H1 (cell line): ENCODE results near the gene CD47. TPM values are rescaled to one million over a fixed set of nuclear protein-coding genes. Genes with fewer than 3 reads are reported as not detected.
A peak's percentile ranks its signal among the peaks of the same experiment; 100 is the strongest.

ENCODE experiments used
- CTCF ChIA-PET: fragments of 300-600 bp; sonication (Branson Sonifier 250); formaldehyde crosslinking; loops from one replicate; lab custom pipeline; 2021; ENCODE audit not compliant: partially characterized antibody; lab: Charles Lee
- POLR2A ChIA-PET: fragments of 300-600 bp; sonication (Branson Sonifier 250); formaldehyde crosslinking; loops from one replicate; lab custom pipeline; 2021; ENCODE audit warnings: inconsistent platforms; ENCODE audit not compliant: partially characterized antibody; lab: Charles Lee
- DNase-seq, 2 experiments: peaks; one replicate each; pipeline versions ENCODE4 v3.0.0 to v3.0.0-alpha.2; 2010 to 2022; ENCODE audit warnings: low spot score in 2 of 2, low read depth in 1 of 2, mixed read lengths in 1 of 2
- FAIRE-seq: peaks from 2 replicates; lab custom pipeline; 2011; peaks lifted over from hg19 to GRCh38; lab: Jason Lieb, UNC
- H2AFZ ChIP-seq: 2 replicates; pipeline ENCODE4 v1.8.1; 2012; ENCODE audit warnings: low read length, inconsistent platforms
- H2AK5ac ChIP-seq: 2 replicates; pipeline ENCODE4 v1.6.1; 2013; ENCODE audit warnings: low read depth, low read length
- H2BK120ac ChIP-seq: replicated peaks from 2 replicates; pipeline ENCODE3; 2013; ENCODE audit warnings: low read depth, low read length, inconsistent platforms
- H2BK12ac ChIP-seq: 2 replicates; pipeline ENCODE4 v1.6.1; 2013; ENCODE audit warnings: low read depth, low read length
- H2BK15ac ChIP-seq: 2 replicates; pipeline ENCODE4 v1.6.1; 2013; ENCODE audit warnings: low read length
- H2BK20ac ChIP-seq: 2 replicates; pipeline ENCODE4 v1.6.1; 2013; ENCODE audit warnings: low read length
- H2BK5ac ChIP-seq: 2 replicates; pipeline ENCODE4 v1.6.1; 2013; ENCODE audit warnings: low read depth, low read length
- H3K14ac ChIP-seq: 2 replicates; pipeline ENCODE4 v1.6.1; 2013; ENCODE audit warnings: inconsistent platforms; ENCODE audit not compliant: insufficient read length
- H3K18ac ChIP-seq: 2 replicates; pipeline ENCODE4 v1.6.1; 2013; ENCODE audit warnings: low read length; ENCODE audit errors: extremely low read depth
- H3K23ac ChIP-seq: 2 replicates; pipeline ENCODE4 v1.6.1; 2013; ENCODE audit warnings: inconsistent platforms; ENCODE audit not compliant: insufficient read length
- H3K23me2 ChIP-seq: 2 replicates; pipeline ENCODE4 v1.6.1; 2013; ENCODE audit warnings: low read depth, low read length
- H3K27ac ChIP-seq: 2 replicates; pipeline ENCODE4 v1.6.1; 2011; ENCODE audit warnings: low read depth, low read length, inconsistent platforms
- H3K27me3 ChIP-seq, 4 experiments: replicated peaks in 1 of 4; 1 replicate in 1 of 4; 2 replicates in 3 of 4; pipeline versions ENCODE4 v1.6.1 to v1.8.1; 2011 to 2013; ENCODE audit warnings: low read length in 3 of 4, mild to moderate bottlenecking in 3 of 4, inconsistent platforms in 2 of 4, mixed read lengths in 2 of 4, moderate library complexity in 1 of 4; ENCODE audit not compliant: control insufficient read depth in 3 of 4, insufficient read depth in 3 of 4; ENCODE audit errors: extremely low read depth in 1 of 4
- H3K36me3 ChIP-seq, 4 experiments: 2 replicates each; pipeline versions ENCODE4 v1.6.1 to v1.8.1; 2011 to 2013; ENCODE audit warnings: mild to moderate bottlenecking in 4 of 4, low read length in 3 of 4, moderate library complexity in 2 of 4, control low read depth in 1 of 4, inconsistent platforms in 1 of 4; ENCODE audit not compliant: insufficient read depth in 4 of 4, control insufficient read depth in 2 of 4
- H3K4ac ChIP-seq: replicated peaks from 2 replicates; pipeline ENCODE3; 2013; ENCODE audit warnings: low read length, low read depth, mixed read lengths, inconsistent platforms; ENCODE audit not compliant: insufficient read length
- H3K4me1 ChIP-seq, 4 experiments: replicated peaks in 1 of 4; 1 replicate in 1 of 4; 2 replicates in 3 of 4; pipeline versions ENCODE4 v1.6.1 to v1.8.1; 2011 to 2013; ENCODE audit warnings: low read length in 3 of 4, inconsistent platforms in 2 of 4, mixed read lengths in 1 of 4; ENCODE audit not compliant: insufficient read depth in 4 of 4, control insufficient read depth in 3 of 4
- H3K4me2 ChIP-seq, 2 experiments: 2 replicates each; pipeline versions ENCODE4 v1.6.1 to v1.8.1; 2011 to 2013; ENCODE audit warnings: low read depth in 2 of 2, low read length in 2 of 2, control low read depth in 1 of 2, inconsistent platforms in 1 of 2, mild to moderate bottlenecking in 1 of 2; ENCODE audit not compliant: insufficient read depth in 1 of 2
- H3K4me3 ChIP-seq, 4 experiments: fragments of 200-600, 300-600 bp in 1 of 4; sonication (generic), shearing (Covaris generic), sonication (Bioruptor Twin) in 1 of 4; 2 replicates each; pipeline versions ENCODE4 v1.5.1 to v1.8.1; 2011 to 2016; ENCODE audit warnings: low read length in 4 of 4, low read depth in 3 of 4, control low read depth in 2 of 4, inconsistent platforms in 2 of 4, mild to moderate bottlenecking in 2 of 4, mixed read lengths in 1 of 4, moderate library complexity in 1 of 4; ENCODE audit not compliant: insufficient read depth in 2 of 4; ENCODE audit errors: extremely low read depth in 1 of 4
- H3K56ac ChIP-seq: replicated peaks from 2 replicates; pipeline ENCODE3; 2013; ENCODE audit warnings: low read depth, mild to moderate bottlenecking, mixed read lengths, low read length, inconsistent platforms; ENCODE audit not compliant: insufficient read length
- H3K79me1 ChIP-seq: 2 replicates; pipeline ENCODE4 v1.6.1; 2013; ENCODE audit warnings: low read depth, low read length, control low read depth
- H3K79me2 ChIP-seq, 2 experiments: 2 replicates each; pipeline versions ENCODE4 v1.6.1 to v1.8.1; 2012 to 2013; ENCODE audit warnings: low read length in 2 of 2, mild to moderate bottlenecking in 2 of 2, inconsistent platforms in 1 of 2; ENCODE audit not compliant: insufficient read depth in 2 of 2, control insufficient read depth in 1 of 2
- H3K9ac ChIP-seq, 4 experiments: replicated peaks in 1 of 4; 1 replicate in 1 of 4; 2 replicates in 3 of 4; pipeline versions ENCODE4 v1.6.1 to v1.8.1; 2011 to 2013; ENCODE audit warnings: low read depth in 3 of 4, low read length in 3 of 4, control low read depth in 2 of 4, mild to moderate bottlenecking in 2 of 4, moderate library complexity in 2 of 4, inconsistent platforms in 1 of 4; ENCODE audit errors: extremely low read depth in 1 of 4
- H3K9me3 ChIP-seq, 2 experiments: 2 replicates each; pipeline versions ENCODE4 v1.6.1 to v1.8.1; 2012 to 2013; ENCODE audit warnings: mild to moderate bottlenecking in 2 of 2, moderate library complexity in 2 of 2, control low read depth in 1 of 2, inconsistent platforms in 1 of 2, low read depth in 1 of 2, low read length in 1 of 2, mixed read lengths in 1 of 2; ENCODE audit not compliant: insufficient read depth in 2 of 2
- H4K20me1 ChIP-seq, 2 experiments: replicated peaks in 1 of 2; 2 replicates each; pipeline versions ENCODE3 to v1.8.1; 2011 to 2013; ENCODE audit warnings: inconsistent platforms in 2 of 2, low read length in 2 of 2, mild to moderate bottlenecking in 1 of 2; ENCODE audit not compliant: insufficient read depth in 2 of 2, control insufficient read depth in 1 of 2
- H4K5ac ChIP-seq: 2 replicates; pipeline ENCODE4 v1.6.1; 2013; ENCODE audit warnings: low read length, low read depth, mixed read lengths, inconsistent platforms; ENCODE audit not compliant: insufficient read length
- H4K8ac ChIP-seq: 2 replicates; pipeline ENCODE4 v1.8.0; 2013; ENCODE audit warnings: mild to moderate bottlenecking, moderate library complexity, low read length, inconsistent platforms; ENCODE audit not compliant: insufficient read depth; ENCODE audit errors: extremely low read depth
- H4K91ac ChIP-seq: replicated peaks from 2 replicates; pipeline ENCODE3; 2013; ENCODE audit warnings: low read length, mixed read lengths, inconsistent platforms; ENCODE audit not compliant: insufficient read length
- ASH2L ChIP-seq: fragments of 200-600, 300-600 bp; sonication (generic); IDR thresholded peaks from one replicate; pipeline ENCODE4 v1.7.1; 2017; ENCODE audit warnings: low read length
- CTBP2 ChIP-seq: IDR thresholded peaks from 2 replicates; pipeline ENCODE4 v1.7.0; 2011; ENCODE audit warnings: borderline replicate concordance, mild to moderate bottlenecking, moderate library complexity, mixed read lengths, low read length; ENCODE audit not compliant: insufficient read depth, insufficient read length
- EGR1 ChIP-seq: IDR thresholded peaks from 2 replicates; pipeline ENCODE4 v1.6.1; 2011; ENCODE audit warnings: low read depth, low read length, borderline replicate concordance
- GTF2F1 ChIP-seq: IDR thresholded peaks from 2 replicates; pipeline ENCODE4 v1.6.1; 2012; ENCODE audit warnings: low read depth, low read length, improper control_type of control experiment, borderline replicate concordance
- KDM4A ChIP-seq: IDR thresholded peaks from one replicate; pipeline ENCODE4 v1.7.1; 2012; ENCODE audit warnings: low read depth, mild to moderate bottlenecking, moderate library complexity, low read length, inconsistent platforms; ENCODE audit not compliant: severe bottlenecking
- PHF8 ChIP-seq: fragments of 200-600 bp; sonication (generic); conservative IDR thresholded peaks from 2 replicates; pipeline ENCODE4 v1.7.1; 2012; ENCODE audit warnings: low read depth, mild to moderate bottlenecking, inconsistent platforms, low read length, moderate library complexity
- POLR2A ChIP-seq, 2 experiments: IDR thresholded peaks; 1 replicate in 1 of 2; 2 replicates in 1 of 2; pipeline ENCODE4 v1.6.1; 2011; ENCODE audit warnings: low read depth in 2 of 2, low read length in 2 of 2, mild to moderate bottlenecking in 2 of 2; ENCODE audit errors: control extremely low read depth in 1 of 2
- RAD21 ChIP-seq, 2 experiments: IDR thresholded peaks in 1 of 2; conservative IDR thresholded peaks in 1 of 2; 2 replicates each; pipeline ENCODE4 v1.6.1; 2011; ENCODE audit warnings: low read depth in 2 of 2, low read length in 2 of 2, improper control_type of control experiment in 1 of 2, inconsistent platforms in 1 of 2, mild to moderate bottlenecking in 1 of 2, moderate library complexity in 1 of 2
- RFX5 ChIP-seq: IDR thresholded peaks from 2 replicates; pipeline ENCODE4 v1.6.1; 2011; ENCODE audit warnings: low read depth, low read length, improper control_type of control experiment, borderline replicate concordance
- SIN3A ChIP-seq, 2 experiments: IDR thresholded peaks in 1 of 2; conservative IDR thresholded peaks in 1 of 2; 2 replicates each; pipeline ENCODE4 v1.6.1; 2011 to 2012; ENCODE audit warnings: low read length in 2 of 2, improper control_type of control experiment in 1 of 2, low read depth in 1 of 2, mild to moderate bottlenecking in 1 of 2
- SUZ12 ChIP-seq: fragments of 200-600 bp; sonication (generic); IDR thresholded peaks from 2 replicates; pipeline ENCODE4 v1.6.1; 2012; ENCODE audit warnings: mild to moderate bottlenecking, inconsistent platforms, low read length, moderate library complexity, mixed read lengths
- WGBS, 2 experiments: shearing (Covaris generic) in 1 of 2; methylation state at CpG; one replicate each; pipeline versions ENCODE4 v1.1.6 to v1.1.7; 2013 to 2015; ENCODE audit warnings: low lambda C conversion rate in 2 of 2, mixed read lengths in 2 of 2, inconsistent platforms in 1 of 2, low coverage in 1 of 2, missing lambda C conversion rate in 1 of 2; ENCODE audit not compliant: insufficient replicate concordance in 2 of 2, insufficient coverage in 1 of 2, insufficient read length in 1 of 2; ENCODE audit errors: extremely low coverage in 1 of 2, missing lambda C conversion rate in 1 of 2; 5-methylcytosine and 5-hydroxymethylcytosine counted together
- polyA plus RNA-seq, 7 experiments: library from polyadenylated mRNA; depleted of rRNA in 3 of 7; stranded (reverse) in 5 of 7; unstranded in 2 of 7; fragments of >200 nt in 5 of 7; fragments of 200-250 nt in 2 of 7; gene quantifications; 1 replicate in 5 of 7; 2 replicates in 1 of 7; 4 replicates in 1 of 7; pipeline versions ENCODE4 v1.2.1 to v1.2.3, GENCODE V29; 2011 to 2013; ENCODE audit warnings: missing spikeins in 2 of 7, mixed read lengths in 2 of 7
- total RNA-seq: library from RNA; stranded (reverse); fragmentation: NEBNext Ultra II Directional; extraction: Animal tissue kit (Norgen Biotek cat#: 25700); gene quantifications from 2 replicates; pipeline ENCODE4 v1.2.1, GENCODE V29; 2021

The CD47 gene
- total and polyA plus RNA-seq, 2 of the 8 experiments (the other 6 are each of a cell fraction or from before 2014, with no cell fraction given) = 14.4 to 19.3 TPM

DNA sequence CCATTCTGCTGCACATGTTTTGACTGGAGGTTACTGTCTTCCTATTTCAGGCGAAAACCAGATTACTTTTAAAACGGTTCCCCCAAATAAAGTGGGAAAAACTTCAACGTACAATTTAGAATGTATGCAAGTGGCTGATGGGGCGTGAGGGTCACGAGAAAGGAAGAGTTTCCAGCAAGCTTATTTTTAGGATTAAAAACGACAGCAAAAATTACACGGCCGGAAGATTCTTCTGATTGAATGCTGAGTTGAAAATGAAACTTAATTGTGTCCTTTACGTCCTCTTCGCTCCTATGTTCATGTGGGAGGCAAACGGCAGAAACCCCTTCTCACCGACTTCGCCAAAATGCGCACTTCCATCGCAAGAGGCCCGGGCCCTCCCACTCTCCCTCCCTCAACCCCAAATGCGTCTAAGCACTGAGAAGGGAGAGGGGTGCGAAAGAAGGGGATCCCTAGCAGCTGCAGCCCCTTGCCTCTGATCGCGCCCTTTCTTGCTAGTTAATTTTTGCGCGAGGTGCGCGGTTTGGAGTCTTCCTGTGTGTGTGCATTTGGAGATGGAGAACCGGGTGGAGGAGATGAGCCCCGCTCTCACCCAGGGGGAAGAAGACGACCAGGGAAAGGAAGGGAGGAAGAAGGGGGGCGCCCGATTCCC is 656 bp downstream of the CD47 start:
- no peak overlapping the region for H2BK5ac ChIP-seq
- H3K4ac ChIP-seq = no peak overlapping the region
- no peak overlapping the region for H3K56ac ChIP-seq
- peaks cover 0 to 3% (median 0%) of the 10 kb centered on the region in 4 experiments; a peak in 2 of 7 replicates for H3K4me1 ChIP-seq
- peaks cover 0 to 4% of the 10 kb centered on the region in 2 experiments; a peak in 1 of 4 replicates for H3K79me2 ChIP-seq
- no peak overlapping the region for H2BK120ac ChIP-seq
- H2AK5ac ChIP-seq = no peak overlapping the region
- peaks cover 0 to 4% of the 10 kb centered on the region in 2 experiments; a peak in 1 of 4 replicates for H3K9me3 ChIP-seq
- H3K36me3 ChIP-seq = no peaks in the 10 kb centered on the region
- peak overlapping the region; percentile 84 for H3K18ac ChIP-seq
- peak overlapping the region; percentile 69 to 82 for H3K4me2 ChIP-seq
- peak overlapping the region; percentile 70 for H2AFZ ChIP-seq
- H4K8ac ChIP-seq = peak overlapping the region; percentile 17; the same call in 1 of the 2 replicates
- TF ChIP-seq KDM4A (peak; percentile 72), EGR1 (peak; percentile 81; the same call in 1 of the 2 replicates), ASH2L (peak; percentile 96), RAD21 (IDR thresholded peaks at IDR 0.05 in 1 of 2, conservative IDR thresholded peaks at IDR 0.05 in 1 of 2; ENCODE audit: low read depth in 2 of 2, low read length in 2 of 2) (peak in 1 of 2 experiments; percentile 8; a peak in 1 of 4 replicates), POLR2A (IDR thresholded peaks at IDR 0.05; ENCODE audit: control extremely low read depth in 1 of 2, low read depth in 2 of 2, low read length in 2 of 2) (no peak), CTBP2 (peak; percentile 64), SIN3A (conservative IDR thresholded peaks at IDR 0.05 in 1 of 2, IDR thresholded peaks at IDR 0.05 in 1 of 2; ENCODE audit: low read depth in 1 of 2, low read length in 2 of 2) (peak in 1 of 2 experiments; percentile 69; a peak in 1 of 4 replicates), PHF8 (0 out of 2 replicates have a peak, but pooled peaks have one; percentile 24), GTF2F1 (no peak), SUZ12 (0 out of 2 replicates have a peak, but pooled peaks have one; percentile 21), RFX5 (no peak)
- peak overlapping the region in 2 of 4 experiments; percentile 35 to 50; a peak in 5 of 7 replicates for H3K9ac ChIP-seq
- no peak for FAIRE-seq
- peak overlapping the region; percentile 66 to 99 (median 86) for H3K4me3 ChIP-seq
- H4K5ac ChIP-seq = no peak overlapping the region
- no peak overlapping the region for H2BK12ac ChIP-seq
- H3K27ac ChIP-seq = no peak overlapping the region
- WGBS, 2 experiments = 1% methylated on average over 20 of the region's 29 CpGs; no CpG with 5 or more reads in 1 of the 2 experiments
- H3K23me2 ChIP-seq = peaks cover 10% of the 10 kb centered on the region; the same call in 1 of the 2 replicates
- ChIA-PET CTCF (no interaction called here), POLR2A (no interaction called here)
- no peak overlapping the region for H2BK20ac ChIP-seq
- no peak overlapping the region for H3K23ac ChIP-seq
- H4K20me1 ChIP-seq = peaks cover 0 to 1% of the 10 kb centered on the region in 2 experiments
- DNase-seq = peak in 1 of 2 experiments; percentile 67
- no peak overlapping the region for H4K91ac ChIP-seq
- H3K14ac ChIP-seq = no peak overlapping the region
- peaks cover 10 to 19% (median 15%) of the 10 kb centered on the region in 4 experiments for H3K27me3 ChIP-seq
- no peaks in the 10 kb centered on the region for H3K79me1 ChIP-seq
- H2BK15ac ChIP-seq = no peak overlapping the region
